ENCODE data around the gene EPB41L5. TPM values are rescaled to one million over a fixed set of nuclear protein-coding genes. Genes with fewer than 3 reads are reported as not detected.
A peak's percentile ranks its signal among the peaks of the same experiment; 100 is the strongest.
"Not testable (repeated sequence)": the region's sequence is repeated elsewhere in the genome, so short reads cannot be mapped to it uniquely, and the experiment has no call there.

Gene EPB41L5
- polyA plus RNA-seq, 1 donor (not counting 4 experiments of a cell fraction or from before 2014, with no cell fraction given), result 17.8 TPM

- peaks cover 17% of the 10 kb centered on the region for H3K4me1 ChIP-seq (ENCODE audit: control insufficient read depth, extremely low read depth, insufficient read depth, low read length)
- H3K9me3 ChIP-seq (ENCODE audit: control insufficient read depth, low read depth, low read length), result no peaks in the 10 kb centered on the region
- no peaks in the 10 kb centered on the region for H3K9me1 ChIP-seq (ENCODE audit: control insufficient read depth, extremely low read depth, insufficient read depth, low read length)
- H2AFZ ChIP-seq (ENCODE audit: control insufficient read depth, low read length), result no peak overlapping the region
- peak overlapping the region; percentile 35 for H3K4me2 ChIP-seq (ENCODE audit: control insufficient read depth, extremely low read depth, insufficient read depth, low read depth, low read length)
- H3K79me2 ChIP-seq (ENCODE audit: control insufficient read depth, insufficient read depth, low read length), result no peaks in the 10 kb centered on the region
- peak overlapping the region; percentile 37 for H3K27ac ChIP-seq (ENCODE audit: control insufficient read depth, insufficient read depth, low read length)
- no peak overlapping the region for H3K4me3 ChIP-seq (ENCODE audit: control insufficient read depth in 2 of 3, extremely low read depth in 1 of 3, insufficient read depth in 2 of 3, low read depth in 1 of 3, low read length in 3 of 3)
- DNase-seq (ENCODE audit: low read depth, low spot score) (no peak), FAIRE-seq (no peak)
- TF ChIP-seq CTCF (optimal IDR thresholded peaks at IDR 0.05 in 1 of 3, IDR thresholded peaks at IDR 0.05 in 1 of 3, conservative IDR thresholded peaks at IDR 0.05 in 1 of 3; ENCODE audit: extremely low read depth in 1 of 3, insufficient read depth in 2 of 3, low read length in 3 of 3) (no peak), EZH2 (IDR thresholded peaks at IDR 0.05; ENCODE audit: low read length) (no peak)
- H3K36me3 ChIP-seq (ENCODE audit: control insufficient read depth in 2 of 2, extremely low read depth in 1 of 2, insufficient read depth in 2 of 2, low read length in 2 of 2), result no peaks in the 10 kb centered on the region
- H4K20me1 ChIP-seq (ENCODE audit: control insufficient read depth, extremely low read depth, insufficient read depth, low read length), result no peaks in the 10 kb centered on the region
- dilution Hi-C loops (cut with MboI; ENCODE audit: extremely low pct_ligation_motif_present, low sequenced_read_pairs), result no loop called here
- no peak overlapping the region for H3K9ac ChIP-seq (ENCODE audit: control insufficient read depth, extremely low read depth, insufficient read depth, low read length)
- H3K27me3 ChIP-seq (ENCODE audit: control insufficient read depth, extremely low read depth, insufficient read depth, low read length), result no peaks in the 10 kb centered on the region
Measured at GRCh38 chr2:120133572-120134244, 120.8 kb downstream of the EPB41L5 start.

GRCh38 chr2:120134263-120134662, 121.4 kb downstream of the EPB41L5 start:
- Histone ChIP-seq H3K79me2 (ENCODE audit: control insufficient read depth, insufficient read depth, low read length) (no peaks in the 10 kb centered on the region), H3K36me3 (ENCODE audit: control insufficient read depth in 2 of 2, extremely low read depth in 1 of 2, insufficient read depth in 2 of 2, low read length in 2 of 2) (no peaks in the 10 kb centered on the region), H3K9me3 (ENCODE audit: control insufficient read depth, low read depth, low read length) (no peaks in the 10 kb centered on the region), H3K9ac (ENCODE audit: control insufficient read depth, extremely low read depth, insufficient read depth, low read length) (no peak overlapping the region), H4K20me1 (ENCODE audit: control insufficient read depth, extremely low read depth, insufficient read depth, low read length) (no peaks in the 10 kb centered on the region), H3K4me2 (ENCODE audit: control insufficient read depth, extremely low read depth, insufficient read depth, low read depth, low read length) (peak overlapping the region; percentile 35), H3K9me1 (ENCODE audit: control insufficient read depth, extremely low read depth, insufficient read depth, low read length) (no peaks in the 10 kb centered on the region), H3K4me1 (ENCODE audit: control insufficient read depth, extremely low read depth, insufficient read depth, low read length) (peaks cover 17% of the 10 kb centered on the region), H3K27ac (ENCODE audit: control insufficient read depth, insufficient read depth, low read length) (peak overlapping the region; percentile 37), H3K27me3 (ENCODE audit: control insufficient read depth, extremely low read depth, insufficient read depth, low read length) (no peaks in the 10 kb centered on the region), H3K4me3 (ENCODE audit: control insufficient read depth in 2 of 3, extremely low read depth in 1 of 3, insufficient read depth in 2 of 3, low read depth in 1 of 3, low read length in 3 of 3) (no peak overlapping the region), H2AFZ (ENCODE audit: control insufficient read depth, low read length) (no peak overlapping the region)
- dilution Hi-C loops (cut with MboI; ENCODE audit: extremely low pct_ligation_motif_present, low sequenced_read_pairs), result no loop called here
- TF ChIP-seq CTCF (optimal IDR thresholded peaks at IDR 0.05 in 1 of 3, IDR thresholded peaks at IDR 0.05 in 1 of 3, conservative IDR thresholded peaks at IDR 0.05 in 1 of 3; ENCODE audit: extremely low read depth in 1 of 3, insufficient read depth in 2 of 3, low read length in 3 of 3) (no peak), EZH2 (IDR thresholded peaks at IDR 0.05; ENCODE audit: low read length) (no peak)
- peak; percentile 98 for FAIRE-seq
- peak; percentile 48 for DNase-seq (ENCODE audit: low read depth, low spot score)

GRCh38 chr2:120135013-120135412, 122.1 kb downstream of the EPB41L5 start:
- dilution Hi-C loops (cut with MboI; ENCODE audit: extremely low pct_ligation_motif_present, low sequenced_read_pairs), result not testable (repeated sequence)

More at GRCh38 chr2:120135013-120135412, 122.1 kb downstream of the EPB41L5 start:
- not testable (repeated sequence) for H3K9me1 ChIP-seq (ENCODE audit: control insufficient read depth, extremely low read depth, insufficient read depth, low read length); H3K9me3 ChIP-seq (ENCODE audit: control insufficient read depth, low read depth, low read length); H3K27me3 ChIP-seq (ENCODE audit: control insufficient read depth, extremely low read depth, insufficient read depth, low read length); H3K36me3 ChIP-seq (ENCODE audit: control insufficient read depth in 2 of 2, extremely low read depth in 1 of 2, insufficient read depth in 2 of 2, low read length in 2 of 2); H2AFZ ChIP-seq (ENCODE audit: control insufficient read depth, low read length); FAIRE-seq; H3K4me3 ChIP-seq (ENCODE audit: control insufficient read depth in 2 of 3, extremely low read depth in 1 of 3, insufficient read depth in 2 of 3, low read depth in 1 of 3, low read length in 3 of 3); H4K20me1 ChIP-seq (ENCODE audit: control insufficient read depth, extremely low read depth, insufficient read depth, low read length); H3K4me2 ChIP-seq (ENCODE audit: control insufficient read depth, extremely low read depth, insufficient read depth, low read depth, low read length); H3K27ac ChIP-seq (ENCODE audit: control insufficient read depth, insufficient read depth, low read length); DNase-seq (ENCODE audit: low read depth, low spot score); H3K79me2 ChIP-seq (ENCODE audit: control insufficient read depth, insufficient read depth, low read length); H3K9ac ChIP-seq (ENCODE audit: control insufficient read depth, extremely low read depth, insufficient read depth, low read length)
- H3K4me1 ChIP-seq (ENCODE audit: control insufficient read depth, extremely low read depth, insufficient read depth, low read length), result peaks cover 17% of the 10 kb centered on the region

All from keratinocyte (primary cell).